K562 (cell line): Measurements from ENCODE around the gene CELA1. TPM values are rescaled to one million over a fixed set of nuclear protein-coding genes. Genes with fewer than 3 reads are reported as not detected.

Source experiments
- BRF1 ChIP-seq: IDR thresholded peaks from 3 replicates; pipeline ENCODE4 v1.6.1; 2011; ENCODE audit warnings: borderline replicate concordance, mild to moderate bottlenecking; ENCODE audit not compliant: insufficient read length; ENCODE audit errors: extremely low read depth
- CBX5 ChIP-seq: IDR thresholded peaks from 2 replicates; pipeline ENCODE4 v1.6.1; 2014; ENCODE audit warnings: low read depth, borderline replicate concordance
- MBD2 ChIP-seq: sonication (generic); IDR thresholded peaks from 2 replicates; pipeline ENCODE4 v1.6.1; 2016; ENCODE audit warnings: low read depth, borderline replicate concordance
- NCOA1 ChIP-seq: fragments of 450-650 bp; IDR thresholded peaks from 2 replicates; pipeline ENCODE4 v1.6.1; 2016; ENCODE audit warnings: low read depth
- SMAD4 ChIP-seq: fragments of 250-450 bp; sonication (Bioruptor Pico); conservative IDR thresholded peaks from 2 replicates; pipeline ENCODE4 v1.8.0; 2021; ENCODE audit warnings: inconsistent platforms, mild to moderate bottlenecking, moderate library complexity
- ZNF12 ChIP-seq: sonication (generic); formaldehyde crosslinking; IDR thresholded peaks from 2 replicates; pipeline ENCODE4 v1.4.0; 2020; ENCODE audit warnings: mild to moderate bottlenecking, missing genetic modification reagents
- ZNF274 ChIP-seq: IDR thresholded peaks from 2 replicates; pipeline ENCODE4 v1.6.1; 2011; ENCODE audit warnings: low read depth, mild to moderate bottlenecking, low read length, moderate library complexity, borderline replicate concordance
- polyA plus RNA-seq, 8 experiments: library from polyadenylated mRNA; depleted of rRNA in 4 of 8; stranded (reverse) in 5 of 8; unstranded in 3 of 8; fragments of >200 nt; fragmentation: Nextera tagmentation in 2 of 8; fragmentation: Illumina TruSeq in 1 of 8; extraction: Ambion mirVana in 2 of 8; extraction: Trizol in 1 of 8; gene quantifications; 2 replicates each; pipeline versions ENCODE4 v1.2.1 to v1.2.3, GENCODE V29; 2011 to 2014; ENCODE audit warnings: inconsistent platforms in 1 of 8, missing spikeins in 1 of 8
- total RNA-seq, 7 experiments: library from RNA; depleted of rRNA in 6 of 7; stranded (reverse); fragments of >200 nt in 6 of 7; fragmentation: Illumina TruSeq in 2 of 7; extraction: Trizol in 2 of 7; gene quantifications; 2 replicates each; pipeline versions ENCODE4 v1.2.1 to v1.2.3, GENCODE V29; 2011 to 2021; ENCODE audit warnings: low replicate concordance in 1 of 7
- TF ChIP-seq, protein P1 (sequence below): fragments of 200-600 bp; sonication (generic); IDR thresholded peaks from one replicate; pipeline ENCODE4 v1.6.1; 2012; ENCODE audit warnings: mild to moderate bottlenecking, low read depth, low read length, inconsistent platforms
- TF ChIP-seq, protein P2 (sequence below): fragments of 450-650 bp; formaldehyde crosslinking; IDR thresholded peaks from 2 replicates; pipeline ENCODE4 v1.4.0; 2020; ENCODE audit warnings: mild to moderate bottlenecking, moderate library complexity
- TF ChIP-seq, protein P3 (sequence below): fragments of 450-650 bp; IDR thresholded peaks from 2 replicates; pipeline ENCODE4 v1.6.1; 2017; ENCODE audit warnings: antibody characterized with exemption, mild to moderate bottlenecking

Gene CELA1
- total and polyA plus RNA-seq, 9 of the 15 experiments (the other 6 are each of a cell fraction or from before 2014, with no cell fraction given): 0.06 to 0.27 (median 0.22) TPM; not detected in 6

DNA sequence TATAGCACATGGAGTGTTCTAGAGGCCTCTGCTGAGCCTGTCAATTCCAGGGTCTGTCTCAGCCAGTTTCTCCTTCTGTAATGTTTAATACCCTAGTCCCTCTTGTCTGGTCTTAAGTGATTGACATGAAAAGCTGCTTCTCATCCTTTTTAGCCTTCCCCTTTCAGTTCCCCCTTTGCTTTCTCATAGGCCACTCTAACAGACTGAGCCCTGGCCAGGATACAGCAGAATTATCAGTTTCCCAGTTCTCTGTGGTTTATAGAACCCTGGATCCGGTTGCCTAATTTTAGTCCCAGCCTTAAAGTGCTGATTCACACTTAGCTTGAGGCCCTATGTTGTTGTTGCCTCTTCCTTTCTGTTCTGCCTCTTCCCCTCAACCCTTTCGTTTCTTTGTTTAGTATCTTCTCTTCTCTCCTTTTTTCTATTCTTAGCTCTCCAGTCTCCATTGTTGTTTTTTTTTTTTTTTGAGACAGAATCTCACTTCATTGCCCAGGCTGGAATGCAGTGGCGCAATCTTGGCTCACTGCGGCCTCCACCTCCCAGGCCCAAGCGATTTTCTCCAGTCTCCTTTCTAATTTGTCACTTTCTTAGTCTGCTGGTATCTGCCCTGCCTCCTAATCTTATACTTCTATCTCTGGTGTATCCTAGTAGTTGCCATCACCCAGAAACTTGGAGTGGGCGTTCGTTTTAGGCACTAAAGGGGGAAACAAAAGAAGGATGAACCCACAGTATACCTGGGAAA, 19.6 kb downstream of the CELA1 start (continued):
- TF ChIP-seq SMAD4 (CRISPR knock-in tag) (peak; percentile 65), CBX5 (no peak), MBD2 (no peak; the same call in 1 of the 2 replicates), NCOA1 (peak; percentile 67), ZNF12 (CRISPR knock-in tag) (no peak), ZNF274 (no peak), BRF1 (no peak)
- TF ChIP-seq, protein P1, sequence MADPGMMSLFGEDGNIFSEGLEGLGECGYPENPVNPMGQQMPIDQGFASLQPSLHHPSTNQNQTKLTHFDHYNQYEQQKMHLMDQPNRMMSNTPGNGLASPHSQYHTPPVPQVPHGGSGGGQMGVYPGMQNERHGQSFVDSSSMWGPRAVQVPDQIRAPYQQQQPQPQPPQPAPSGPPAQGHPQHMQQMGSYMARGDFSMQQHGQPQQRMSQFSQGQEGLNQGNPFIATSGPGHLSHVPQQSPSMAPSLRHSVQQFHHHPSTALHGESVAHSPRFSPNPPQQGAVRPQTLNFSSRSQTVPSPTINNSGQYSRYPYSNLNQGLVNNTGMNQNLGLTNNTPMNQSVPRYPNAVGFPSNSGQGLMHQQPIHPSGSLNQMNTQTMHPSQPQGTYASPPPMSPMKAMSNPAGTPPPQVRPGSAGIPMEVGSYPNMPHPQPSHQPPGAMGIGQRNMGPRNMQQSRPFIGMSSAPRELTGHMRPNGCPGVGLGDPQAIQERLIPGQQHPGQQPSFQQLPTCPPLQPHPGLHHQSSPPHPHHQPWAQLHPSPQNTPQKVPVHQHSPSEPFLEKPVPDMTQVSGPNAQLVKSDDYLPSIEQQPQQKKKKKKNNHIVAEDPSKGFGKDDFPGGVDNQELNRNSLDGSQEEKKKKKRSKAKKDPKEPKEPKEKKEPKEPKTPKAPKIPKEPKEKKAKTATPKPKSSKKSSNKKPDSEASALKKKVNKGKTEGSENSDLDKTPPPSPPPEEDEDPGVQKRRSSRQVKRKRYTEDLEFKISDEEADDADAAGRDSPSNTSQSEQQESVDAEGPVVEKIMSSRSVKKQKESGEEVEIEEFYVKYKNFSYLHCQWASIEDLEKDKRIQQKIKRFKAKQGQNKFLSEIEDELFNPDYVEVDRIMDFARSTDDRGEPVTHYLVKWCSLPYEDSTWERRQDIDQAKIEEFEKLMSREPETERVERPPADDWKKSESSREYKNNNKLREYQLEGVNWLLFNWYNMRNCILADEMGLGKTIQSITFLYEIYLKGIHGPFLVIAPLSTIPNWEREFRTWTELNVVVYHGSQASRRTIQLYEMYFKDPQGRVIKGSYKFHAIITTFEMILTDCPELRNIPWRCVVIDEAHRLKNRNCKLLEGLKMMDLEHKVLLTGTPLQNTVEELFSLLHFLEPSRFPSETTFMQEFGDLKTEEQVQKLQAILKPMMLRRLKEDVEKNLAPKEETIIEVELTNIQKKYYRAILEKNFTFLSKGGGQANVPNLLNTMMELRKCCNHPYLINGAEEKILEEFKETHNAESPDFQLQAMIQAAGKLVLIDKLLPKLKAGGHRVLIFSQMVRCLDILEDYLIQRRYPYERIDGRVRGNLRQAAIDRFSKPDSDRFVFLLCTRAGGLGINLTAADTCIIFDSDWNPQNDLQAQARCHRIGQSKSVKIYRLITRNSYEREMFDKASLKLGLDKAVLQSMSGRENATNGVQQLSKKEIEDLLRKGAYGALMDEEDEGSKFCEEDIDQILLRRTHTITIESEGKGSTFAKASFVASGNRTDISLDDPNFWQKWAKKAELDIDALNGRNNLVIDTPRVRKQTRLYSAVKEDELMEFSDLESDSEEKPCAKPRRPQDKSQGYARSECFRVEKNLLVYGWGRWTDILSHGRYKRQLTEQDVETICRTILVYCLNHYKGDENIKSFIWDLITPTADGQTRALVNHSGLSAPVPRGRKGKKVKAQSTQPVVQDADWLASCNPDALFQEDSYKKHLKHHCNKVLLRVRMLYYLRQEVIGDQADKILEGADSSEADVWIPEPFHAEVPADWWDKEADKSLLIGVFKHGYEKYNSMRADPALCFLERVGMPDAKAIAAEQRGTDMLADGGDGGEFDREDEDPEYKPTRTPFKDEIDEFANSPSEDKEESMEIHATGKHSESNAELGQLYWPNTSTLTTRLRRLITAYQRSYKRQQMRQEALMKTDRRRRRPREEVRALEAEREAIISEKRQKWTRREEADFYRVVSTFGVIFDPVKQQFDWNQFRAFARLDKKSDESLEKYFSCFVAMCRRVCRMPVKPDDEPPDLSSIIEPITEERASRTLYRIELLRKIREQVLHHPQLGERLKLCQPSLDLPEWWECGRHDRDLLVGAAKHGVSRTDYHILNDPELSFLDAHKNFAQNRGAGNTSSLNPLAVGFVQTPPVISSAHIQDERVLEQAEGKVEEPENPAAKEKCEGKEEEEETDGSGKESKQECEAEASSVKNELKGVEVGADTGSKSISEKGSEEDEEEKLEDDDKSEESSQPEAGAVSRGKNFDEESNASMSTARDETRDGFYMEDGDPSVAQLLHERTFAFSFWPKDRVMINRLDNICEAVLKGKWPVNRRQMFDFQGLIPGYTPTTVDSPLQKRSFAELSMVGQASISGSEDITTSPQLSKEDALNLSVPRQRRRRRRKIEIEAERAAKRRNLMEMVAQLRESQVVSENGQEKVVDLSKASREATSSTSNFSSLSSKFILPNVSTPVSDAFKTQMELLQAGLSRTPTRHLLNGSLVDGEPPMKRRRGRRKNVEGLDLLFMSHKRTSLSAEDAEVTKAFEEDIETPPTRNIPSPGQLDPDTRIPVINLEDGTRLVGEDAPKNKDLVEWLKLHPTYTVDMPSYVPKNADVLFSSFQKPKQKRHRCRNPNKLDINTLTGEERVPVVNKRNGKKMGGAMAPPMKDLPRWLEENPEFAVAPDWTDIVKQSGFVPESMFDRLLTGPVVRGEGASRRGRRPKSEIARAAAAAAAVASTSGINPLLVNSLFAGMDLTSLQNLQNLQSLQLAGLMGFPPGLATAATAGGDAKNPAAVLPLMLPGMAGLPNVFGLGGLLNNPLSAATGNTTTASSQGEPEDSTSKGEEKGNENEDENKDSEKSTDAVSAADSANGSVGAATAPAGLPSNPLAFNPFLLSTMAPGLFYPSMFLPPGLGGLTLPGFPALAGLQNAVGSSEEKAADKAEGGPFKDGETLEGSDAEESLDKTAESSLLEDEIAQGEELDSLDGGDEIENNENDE: no peak
- TF ChIP-seq, protein P2, sequence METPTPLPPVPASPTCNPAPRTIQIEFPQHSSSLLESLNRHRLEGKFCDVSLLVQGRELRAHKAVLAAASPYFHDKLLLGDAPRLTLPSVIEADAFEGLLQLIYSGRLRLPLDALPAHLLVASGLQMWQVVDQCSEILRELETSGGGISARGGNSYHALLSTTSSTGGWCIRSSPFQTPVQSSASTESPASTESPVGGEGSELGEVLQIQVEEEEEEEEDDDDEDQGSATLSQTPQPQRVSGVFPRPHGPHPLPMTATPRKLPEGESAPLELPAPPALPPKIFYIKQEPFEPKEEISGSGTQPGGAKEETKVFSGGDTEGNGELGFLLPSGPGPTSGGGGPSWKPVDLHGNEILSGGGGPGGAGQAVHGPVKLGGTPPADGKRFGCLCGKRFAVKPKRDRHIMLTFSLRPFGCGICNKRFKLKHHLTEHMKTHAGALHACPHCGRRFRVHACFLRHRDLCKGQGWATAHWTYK (CRISPR knock-in tag): no peak
- TF ChIP-seq, protein P3, sequence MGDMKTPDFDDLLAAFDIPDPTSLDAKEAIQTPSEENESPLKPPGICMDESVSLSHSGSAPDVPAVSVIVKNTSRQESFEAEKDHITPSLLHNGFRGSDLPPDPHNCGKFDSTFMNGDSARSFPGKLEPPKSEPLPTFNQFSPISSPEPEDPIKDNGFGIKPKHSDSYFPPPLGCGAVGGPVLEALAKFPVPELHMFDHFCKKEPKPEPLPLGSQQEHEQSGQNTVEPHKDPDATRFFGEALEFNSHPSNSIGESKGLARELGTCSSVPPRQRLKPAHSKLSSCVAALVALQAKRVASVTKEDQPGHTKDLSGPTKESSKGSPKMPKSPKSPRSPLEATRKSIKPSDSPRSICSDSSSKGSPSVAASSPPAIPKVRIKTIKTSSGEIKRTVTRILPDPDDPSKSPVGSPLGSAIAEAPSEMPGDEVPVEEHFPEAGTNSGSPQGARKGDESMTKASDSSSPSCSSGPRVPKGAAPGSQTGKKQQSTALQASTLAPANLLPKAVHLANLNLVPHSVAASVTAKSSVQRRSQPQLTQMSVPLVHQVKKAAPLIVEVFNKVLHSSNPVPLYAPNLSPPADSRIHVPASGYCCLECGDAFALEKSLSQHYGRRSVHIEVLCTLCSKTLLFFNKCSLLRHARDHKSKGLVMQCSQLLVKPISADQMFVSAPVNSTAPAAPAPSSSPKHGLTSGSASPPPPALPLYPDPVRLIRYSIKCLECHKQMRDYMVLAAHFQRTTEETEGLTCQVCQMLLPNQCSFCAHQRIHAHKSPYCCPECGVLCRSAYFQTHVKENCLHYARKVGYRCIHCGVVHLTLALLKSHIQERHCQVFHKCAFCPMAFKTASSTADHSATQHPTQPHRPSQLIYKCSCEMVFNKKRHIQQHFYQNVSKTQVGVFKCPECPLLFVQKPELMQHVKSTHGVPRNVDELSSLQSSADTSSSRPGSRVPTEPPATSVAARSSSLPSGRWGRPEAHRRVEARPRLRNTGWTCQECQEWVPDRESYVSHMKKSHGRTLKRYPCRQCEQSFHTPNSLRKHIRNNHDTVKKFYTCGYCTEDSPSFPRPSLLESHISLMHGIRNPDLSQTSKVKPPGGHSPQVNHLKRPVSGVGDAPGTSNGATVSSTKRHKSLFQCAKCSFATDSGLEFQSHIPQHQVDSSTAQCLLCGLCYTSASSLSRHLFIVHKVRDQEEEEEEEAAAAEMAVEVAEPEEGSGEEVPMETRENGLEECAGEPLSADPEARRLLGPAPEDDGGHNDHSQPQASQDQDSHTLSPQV: peak; percentile 91
